GM19452 (cell line): ENCODE results near the gene SRF.
"Not testable (repeated sequence)": the region's sequence is repeated elsewhere in the genome, so short reads cannot be mapped to it uniquely, and the experiment has no call there.

Experiments used
- ATAC-seq: cut with Tn5 transposase; IDR thresholded peaks from one replicate; pipeline ENCODE4 v1.9.1; 2021; ENCODE audit not compliant: unreplicated experiment

Gene SRF

DNA sequence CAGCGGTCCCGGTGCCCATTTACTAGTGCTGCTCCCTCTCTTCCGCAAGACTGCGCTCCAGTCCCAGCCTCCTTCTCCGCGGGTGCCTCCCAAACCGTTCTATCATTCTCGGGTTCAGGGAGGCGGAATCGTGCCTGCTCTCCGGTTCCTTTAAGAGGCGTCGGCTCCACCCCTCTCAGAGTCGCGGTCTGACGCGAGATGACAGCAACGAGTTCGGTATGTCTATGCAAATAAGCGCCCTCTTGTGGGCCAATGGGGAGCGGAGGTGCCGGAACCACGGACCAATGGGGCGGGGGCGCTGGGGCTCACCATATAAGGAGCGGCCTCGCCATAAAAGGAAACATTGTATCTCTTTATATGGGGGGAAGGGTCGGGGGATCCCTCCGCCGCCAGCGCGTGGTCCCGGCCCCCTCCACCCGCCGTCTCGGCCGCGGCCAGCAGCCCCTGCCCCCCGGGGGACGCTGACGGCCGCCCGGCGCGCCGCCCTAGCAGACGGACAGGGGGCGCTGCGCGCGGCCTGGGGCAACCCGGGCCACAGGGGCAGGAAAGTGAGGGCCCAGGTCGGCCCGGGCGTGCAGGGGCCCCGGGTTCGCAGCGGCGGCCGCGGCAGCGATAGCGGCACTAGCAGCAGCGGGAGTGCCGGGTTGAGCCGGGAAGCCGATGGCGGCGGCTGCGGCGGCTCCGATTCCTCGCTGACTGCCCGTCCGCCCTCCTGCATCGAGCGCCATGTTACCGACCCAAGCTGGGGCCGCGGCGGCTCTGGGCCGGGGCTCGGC, at the start of gene SRF:
TSS of gene SRF (plus strand) at position 339 of the 776 bp plus-strand sequence. CDS start at position 727, 388 bp downstream.
- peak; percentile 50 for ATAC-seq

DNA sequence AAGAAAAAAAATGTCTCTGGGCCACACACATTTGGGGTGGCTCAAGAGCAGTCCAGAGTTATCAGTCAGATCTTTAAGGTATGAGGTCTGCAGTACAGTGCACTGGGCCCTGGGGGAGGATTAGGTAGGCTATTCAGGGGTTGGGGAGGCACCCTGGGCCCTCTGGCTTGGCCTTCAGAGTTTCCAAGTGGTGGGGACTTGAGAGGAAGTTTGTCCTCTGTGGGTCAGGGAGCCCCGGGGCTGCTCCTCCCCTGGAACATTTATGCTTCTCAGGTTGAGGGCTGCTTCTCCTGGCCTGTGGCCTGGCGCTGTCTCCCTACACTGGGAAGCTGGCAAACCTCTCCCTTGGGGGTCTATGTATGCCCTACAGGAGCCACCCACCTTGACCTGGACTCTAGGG, 48.9 kb upstream of the SRF start:
- no peak for ATAC-seq

- no peak for ATAC-seq
Observed at GRCh38 chr6:43123461-43124314, 47.4 kb upstream of the SRF start.

DNA sequence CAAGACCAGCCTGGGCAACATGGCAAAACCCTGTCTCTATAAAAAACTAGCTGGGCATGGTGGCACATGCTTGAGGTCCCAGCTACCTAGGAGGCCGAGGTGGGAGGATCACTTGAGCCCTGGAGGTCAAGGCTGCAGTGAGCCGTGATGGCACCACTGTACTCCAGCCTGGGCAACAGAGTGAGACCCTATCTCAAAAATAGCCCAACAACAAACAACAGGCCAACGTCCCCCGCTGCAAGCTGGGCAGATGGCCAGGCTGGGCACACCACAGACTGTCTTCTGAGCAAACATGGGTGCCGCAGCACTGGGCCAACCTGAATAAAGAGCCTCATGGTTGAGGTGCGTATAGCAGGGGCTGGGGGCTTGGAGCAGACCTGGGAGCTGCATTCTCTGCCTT, 46.6 kb upstream of the SRF start:
- no peak for ATAC-seq

- ATAC-seq = no peak
Observed at GRCh38 chr6:43125119-43125518, 46.0 kb upstream of the SRF start.

- ATAC-seq = no peak
Observed at GRCh38 chr6:43125555-43125954, 45.5 kb upstream of the SRF start.

- ATAC-seq = no peak
Observed at GRCh38 chr6:43127180-43127579, 43.9 kb upstream of the SRF start.

GRCh38 chr6:43127877-43128276, 43.2 kb upstream of the SRF start:
- ATAC-seq = no peak

DNA sequence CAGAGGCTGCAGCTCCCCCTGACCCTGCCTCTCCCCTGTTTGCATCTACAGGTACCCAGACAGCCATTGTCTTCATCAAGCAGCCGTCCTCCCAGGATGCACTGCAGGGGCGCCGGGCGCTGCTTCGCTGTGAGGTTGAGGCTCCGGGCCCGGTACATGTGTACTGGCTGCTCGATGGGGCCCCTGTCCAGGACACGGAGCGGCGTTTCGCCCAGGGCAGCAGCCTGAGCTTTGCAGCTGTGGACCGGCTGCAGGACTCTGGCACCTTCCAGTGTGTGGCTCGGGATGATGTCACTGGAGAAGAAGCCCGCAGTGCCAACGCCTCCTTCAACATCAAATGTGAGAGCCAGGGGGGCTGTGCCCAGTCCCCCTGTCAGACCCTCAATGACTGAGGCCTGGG, 42.1 kb upstream of the SRF start:
- ATAC-seq = no peak

- ATAC-seq = no peak
Observed at GRCh38 chr6:43129434-43130194, 41.5 kb upstream of the SRF start.

DNA sequence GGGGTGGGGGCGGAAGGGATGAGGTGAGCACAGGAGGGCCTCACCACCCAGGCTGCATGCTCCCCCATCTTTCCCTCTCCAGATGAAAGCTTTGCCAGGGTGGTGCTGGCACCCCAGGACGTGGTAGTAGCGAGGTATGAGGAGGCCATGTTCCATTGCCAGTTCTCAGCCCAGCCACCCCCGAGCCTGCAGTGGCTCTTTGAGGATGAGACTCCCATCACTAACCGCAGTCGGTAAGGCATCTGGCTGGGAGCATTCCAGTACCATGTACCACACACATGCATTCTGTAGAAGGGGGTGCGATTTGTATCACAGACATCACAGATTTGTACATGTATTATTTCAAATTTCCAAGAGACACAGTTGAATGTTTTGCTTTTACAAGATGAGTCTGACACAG, 40.6 kb upstream of the SRF start:
- ATAC-seq = no peak

GRCh38 chr6:43131379-43131778, 39.7 kb upstream of the SRF start:
- not testable (repeated sequence) for ATAC-seq

DNA sequence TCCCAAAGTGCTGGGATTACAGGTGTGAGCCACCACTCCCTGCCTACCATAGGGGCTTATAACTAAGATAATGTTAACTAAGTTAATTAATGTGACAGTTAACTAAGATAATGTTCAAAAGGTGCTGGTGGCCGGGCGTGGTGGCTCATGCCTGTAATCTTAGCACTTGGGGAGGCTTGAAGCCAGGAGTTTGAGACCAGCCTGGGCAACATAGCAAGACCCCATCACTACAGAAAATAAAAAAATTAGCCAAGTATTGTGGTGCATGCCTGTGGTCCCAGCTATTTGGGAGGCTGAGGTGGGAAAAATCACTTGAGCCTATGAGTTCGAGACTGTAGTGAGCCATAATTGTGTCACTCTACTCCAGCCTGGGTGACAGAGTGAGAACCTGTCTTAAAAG, 32.8 kb upstream of the SRF start:
- no peak for ATAC-seq

DNA sequence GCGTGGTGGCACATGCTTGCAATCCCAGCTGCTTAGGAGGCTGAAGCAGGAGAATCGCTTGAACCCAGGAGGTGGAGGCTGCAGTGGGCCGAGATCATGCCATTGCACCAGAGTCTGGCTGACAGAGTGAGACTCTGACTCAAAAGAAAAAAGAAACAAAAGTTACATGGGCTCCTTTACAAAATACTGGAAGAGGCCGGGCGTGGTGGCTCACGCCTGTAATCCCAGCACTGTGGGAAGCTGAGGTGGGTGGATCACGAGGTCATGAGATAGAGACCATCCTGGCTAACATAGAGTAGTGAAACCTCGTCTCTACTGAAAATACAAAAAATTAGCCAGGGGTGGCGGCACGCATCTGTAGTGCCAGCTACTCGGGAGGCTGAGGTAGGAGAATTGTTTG, 31.1 kb upstream of the SRF start:
- not testable (repeated sequence) for ATAC-seq

DNA sequence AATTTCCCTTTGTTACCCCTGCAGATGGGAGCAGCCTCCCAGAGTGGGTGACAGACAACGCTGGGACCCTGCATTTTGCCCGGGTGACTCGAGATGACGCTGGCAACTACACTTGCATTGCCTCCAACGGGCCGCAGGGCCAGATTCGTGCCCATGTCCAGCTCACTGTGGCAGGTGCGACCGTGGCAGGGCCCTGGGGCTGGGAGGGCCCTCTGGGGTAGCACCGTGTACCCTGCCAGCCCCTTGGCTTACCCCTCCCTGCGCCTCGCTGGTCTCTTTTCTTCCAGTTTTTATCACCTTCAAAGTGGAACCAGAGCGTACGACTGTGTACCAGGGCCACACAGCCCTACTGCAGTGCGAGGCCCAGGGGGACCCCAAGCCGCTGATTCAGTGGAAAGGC, 29.4 kb upstream of the SRF start:
- ATAC-seq = no peak

DNA sequence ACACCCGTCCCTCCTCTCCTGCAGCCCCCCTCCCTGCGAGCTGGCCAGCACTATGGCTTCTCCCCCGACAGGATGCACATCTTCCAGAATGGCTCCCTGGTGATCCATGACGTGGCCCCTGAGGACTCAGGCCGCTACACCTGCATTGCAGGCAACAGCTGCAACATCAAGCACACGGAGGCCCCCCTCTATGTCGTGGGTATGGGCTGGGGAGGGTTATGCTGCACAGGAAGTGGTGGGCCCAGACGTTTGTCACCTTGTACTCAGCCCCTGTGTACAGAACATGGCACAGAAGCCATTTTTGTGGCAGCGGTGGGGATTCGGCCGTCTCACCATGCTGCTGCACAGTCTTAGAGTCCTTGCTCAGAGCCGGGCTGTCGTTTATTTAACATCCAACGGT, 29.0 kb upstream of the SRF start:
- no peak for ATAC-seq

DNA sequence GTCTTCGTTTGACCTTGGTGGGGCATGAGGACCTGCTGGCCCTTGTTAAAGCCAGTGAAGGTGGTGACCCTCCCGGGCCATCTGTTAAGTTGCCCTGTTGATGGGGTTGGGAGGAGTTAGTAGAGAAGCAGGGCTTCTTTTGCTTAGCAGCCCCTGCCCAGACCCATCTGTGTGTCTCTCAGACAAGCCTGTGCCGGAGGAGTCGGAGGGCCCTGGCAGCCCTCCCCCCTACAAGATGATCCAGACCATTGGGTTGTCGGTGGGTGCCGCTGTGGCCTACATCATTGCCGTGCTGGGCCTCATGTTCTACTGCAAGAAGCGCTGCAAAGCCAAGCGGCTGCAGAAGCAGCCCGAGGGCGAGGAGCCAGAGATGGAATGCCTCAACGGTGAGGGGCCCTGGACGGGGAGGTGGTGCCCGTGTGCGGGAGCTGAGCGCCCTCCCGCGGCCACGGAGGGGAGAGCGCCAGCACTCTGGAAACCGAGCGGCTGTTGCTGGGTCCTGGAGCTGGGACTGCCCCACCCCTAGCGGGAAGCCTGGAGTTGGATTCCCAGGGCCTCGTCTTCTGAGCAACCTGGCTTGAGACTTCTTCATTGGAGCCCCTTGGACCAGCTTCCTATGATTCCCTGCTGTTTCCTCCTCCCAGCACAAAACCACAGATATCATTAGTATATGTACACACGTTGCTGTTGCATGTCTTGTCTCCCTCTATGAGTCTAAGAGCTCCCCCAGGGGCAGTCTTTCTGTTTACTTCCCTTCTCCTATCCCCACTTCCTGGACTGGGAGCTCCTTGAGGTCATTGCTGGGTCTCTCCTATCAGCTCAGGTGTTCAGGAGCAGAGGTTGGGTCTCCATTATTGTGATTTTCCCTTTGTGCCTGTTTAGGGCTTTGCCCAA, 27.6 kb upstream of the SRF start:
- ATAC-seq = no peak

DNA sequence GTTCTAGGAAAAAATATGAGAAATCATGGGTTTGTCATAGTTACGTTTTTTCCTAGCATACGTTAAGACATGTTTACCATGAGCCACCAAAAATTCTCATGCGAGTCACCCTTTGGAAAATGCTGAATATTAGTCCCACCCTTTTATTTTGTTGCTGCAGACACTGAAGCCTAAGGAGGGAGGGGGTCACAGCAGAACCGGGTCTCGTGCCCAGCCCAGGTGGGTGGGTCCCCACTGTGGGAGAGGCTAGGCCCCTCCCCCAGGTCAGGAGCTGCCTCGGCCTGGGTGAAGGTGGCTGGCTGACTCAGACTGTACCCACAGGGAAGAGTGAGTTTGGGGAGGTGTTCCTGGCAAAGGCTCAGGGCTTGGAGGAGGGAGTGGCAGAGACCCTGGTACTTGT, 26.2 kb upstream of the SRF start:
- ATAC-seq = no peak

DNA sequence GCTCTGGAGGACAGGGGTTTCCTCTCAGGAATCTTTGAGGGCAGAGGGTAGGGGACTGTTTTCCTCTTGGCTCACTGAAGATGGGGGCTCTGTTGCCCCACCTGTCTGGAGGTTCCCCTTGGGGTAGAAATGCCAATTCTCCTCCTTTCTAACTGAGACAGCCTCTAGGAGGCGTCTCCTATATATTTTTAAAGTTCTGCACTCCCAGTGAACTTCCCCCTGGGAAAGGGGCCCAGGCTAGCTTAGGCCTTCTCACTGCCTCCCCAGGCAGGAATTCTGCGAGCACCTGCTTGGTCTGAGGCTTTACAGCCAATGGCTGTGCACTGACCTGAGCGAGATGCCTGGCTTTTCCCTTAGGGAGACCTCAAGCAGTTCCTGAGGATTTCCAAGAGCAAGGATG, 24.8 kb upstream of the SRF start:
- ATAC-seq = no peak
